Activated effector memory CD4-positive, alpha-beta T cell treated with anti-CD3 and anti-CD28 coated beads, Interleukin-2, amount 50 U/mL, for 16 hours (primary cell): ENCODE data around the gene CTIF.
"Not testable (repeated sequence)": the region's sequence is repeated elsewhere in the genome, so short reads cannot be mapped to it uniquely, and the experiment has no call there.

ENCODE experiments used
- DNase-seq: peaks from one replicate; pipeline ENCODE4 v3.0.0-alpha.2; 2020

The CTIF gene

GRCh38 chr18:48649231-48649630 lies 110.4 kb downstream of the CTIF start:
- DNase-seq = no peak

GRCh38 chr18:48654591-48654990 lies 115.8 kb downstream of the CTIF start:
- not testable (repeated sequence) for DNase-seq

- no peak for DNase-seq
Measured at GRCh38 chr18:48655508-48655907, 116.7 kb downstream of the CTIF start.

- DNase-seq = no peak
Measured at GRCh38 chr18:48656176-48656575, 117.3 kb downstream of the CTIF start.

DNA sequence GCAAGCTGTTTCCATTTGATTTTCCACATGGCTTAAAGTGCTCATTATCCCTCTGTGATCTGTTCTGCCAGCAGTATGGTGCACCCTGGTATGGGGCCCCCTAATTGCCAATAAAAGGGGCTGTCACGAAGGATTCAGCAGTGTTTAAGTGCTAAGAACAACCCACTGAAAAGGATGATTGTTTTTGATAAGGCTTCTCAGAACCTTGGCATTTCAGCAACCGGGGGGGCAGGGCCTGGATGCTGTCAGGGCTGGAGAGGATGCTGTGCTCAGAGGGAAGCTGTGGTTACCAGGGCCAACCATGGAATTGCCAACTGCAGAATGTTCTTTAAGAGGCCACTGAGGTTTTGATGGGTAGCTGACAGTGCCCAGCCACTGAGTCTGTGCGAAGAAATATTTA lies 117.8 kb downstream of the CTIF start:
- no peak for DNase-seq

- DNase-seq = no peak
Measured at GRCh38 chr18:48657447-48658120, 118.8 kb downstream of the CTIF start.

DNA sequence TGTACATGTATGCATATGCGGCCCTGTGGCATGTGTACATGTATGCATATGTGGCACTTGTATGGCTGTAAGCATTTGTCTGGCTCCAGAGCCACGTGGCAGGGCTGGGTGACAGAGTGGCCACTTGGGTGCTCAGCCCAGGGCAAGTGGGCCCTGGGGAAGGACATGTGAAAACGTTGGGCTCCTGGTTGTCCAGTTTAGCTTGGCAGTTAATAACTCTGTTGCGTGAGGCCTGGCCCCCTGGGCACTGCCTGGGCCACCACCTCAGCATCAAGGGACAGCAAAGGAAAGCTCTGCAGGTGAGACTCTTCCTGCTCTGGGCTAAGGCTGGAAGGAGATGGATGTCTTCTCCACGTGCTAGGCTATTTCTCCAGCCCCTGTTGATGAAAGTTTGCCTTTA lies 119.9 kb downstream of the CTIF start:
- no peak for DNase-seq

DNA sequence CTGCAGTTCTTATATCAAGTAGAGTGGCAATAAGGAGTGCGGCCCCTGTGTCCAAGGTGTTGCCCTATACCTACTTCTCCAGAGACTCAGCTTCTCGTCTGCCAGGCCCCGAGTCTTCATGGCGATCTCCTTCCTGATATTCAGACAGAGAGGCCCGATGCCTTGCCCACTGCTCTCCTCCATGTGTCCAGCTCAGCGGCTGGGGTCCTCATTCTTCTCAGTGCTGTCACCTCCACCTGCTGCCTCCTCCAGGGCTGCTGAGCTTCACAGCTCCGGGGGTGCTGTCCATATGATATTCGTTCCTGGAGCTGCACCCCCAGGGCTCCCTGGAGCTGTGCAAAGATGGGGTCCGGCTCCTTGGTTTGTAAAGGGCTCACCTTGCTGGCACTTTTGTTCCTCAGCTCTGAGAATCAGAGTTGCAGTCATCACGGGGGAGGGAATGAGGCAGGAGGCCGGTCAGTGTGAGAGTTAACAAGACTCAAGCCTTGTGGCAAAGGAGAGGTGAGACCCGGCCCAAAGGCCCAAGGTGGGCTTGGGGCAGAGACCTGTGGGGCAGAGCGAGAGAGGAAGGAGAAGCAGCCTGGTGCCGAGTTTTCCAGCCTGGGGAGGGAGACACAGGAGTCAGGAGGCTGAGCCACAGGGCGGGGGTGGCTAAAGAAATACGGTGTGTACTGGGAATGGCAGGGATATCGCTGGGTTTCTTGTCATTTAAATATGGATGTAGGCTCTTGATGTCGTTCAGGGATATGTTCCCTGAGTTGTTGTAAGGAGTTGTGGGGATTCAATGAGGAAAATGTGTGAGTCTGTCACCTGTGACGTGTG lies 120.6 kb downstream of the CTIF start:
- peak; percentile 44 for DNase-seq

DNA sequence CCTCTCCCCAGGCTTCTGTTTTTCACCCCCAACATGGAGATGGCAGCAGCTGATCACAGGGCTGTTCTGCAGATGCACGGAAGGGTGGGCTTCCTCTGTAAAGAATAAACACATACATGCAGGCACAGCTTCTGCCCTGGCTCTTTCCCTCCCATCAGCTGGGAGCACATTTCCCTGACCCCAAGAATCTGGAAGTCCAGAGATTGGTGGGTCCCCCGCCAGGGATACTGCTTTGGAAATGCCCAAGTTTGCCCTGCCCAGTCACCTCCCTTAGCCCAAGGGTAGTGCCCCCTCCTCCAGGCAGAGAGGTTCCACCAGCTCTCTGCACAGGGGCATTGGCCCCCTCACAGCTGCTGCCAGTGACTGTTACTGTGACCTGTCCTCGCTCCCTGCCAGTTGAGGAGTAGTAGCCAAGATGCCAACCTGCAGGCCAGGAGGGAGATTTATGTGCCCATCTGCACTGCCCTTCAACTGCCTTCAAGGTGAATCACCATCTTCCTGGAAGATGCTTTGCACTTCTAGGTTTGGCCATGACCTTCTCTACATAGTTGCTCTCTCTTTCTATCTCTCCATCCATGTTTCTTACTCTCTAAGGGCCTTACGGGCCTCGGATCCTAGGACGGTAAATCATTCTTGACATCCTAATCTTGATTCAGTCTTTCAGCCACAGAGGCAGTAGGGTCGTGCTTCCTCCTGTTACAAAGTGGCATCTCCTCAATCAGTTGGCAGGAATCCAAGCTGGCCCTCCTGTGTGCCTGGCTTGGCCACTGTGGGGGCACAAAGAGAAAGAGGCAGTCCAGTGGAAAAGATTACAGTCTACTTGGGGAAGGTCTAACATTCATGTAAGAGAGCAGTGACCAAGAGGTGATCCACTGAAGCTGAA lies 121.8 kb downstream of the CTIF start:
- no peak for DNase-seq

DNA sequence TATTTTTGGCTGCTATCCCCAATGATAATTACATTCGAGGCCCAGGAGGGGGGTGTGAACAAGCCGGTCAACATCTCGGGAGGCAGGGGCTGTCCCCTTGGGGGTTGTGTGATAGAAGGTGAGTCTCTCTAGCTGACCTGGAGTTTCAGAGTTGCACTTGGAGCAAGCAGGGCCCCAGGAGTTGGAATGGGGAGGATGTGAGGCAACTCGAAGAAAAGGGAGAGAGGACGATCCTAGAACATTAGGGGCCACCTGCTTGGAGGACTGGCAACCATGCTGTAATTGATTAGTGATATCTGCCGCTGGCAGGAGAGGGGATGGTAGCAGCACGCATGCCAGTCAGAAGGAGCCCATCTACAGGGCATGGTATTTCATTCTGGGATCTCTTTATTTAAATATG lies 122.6 kb downstream of the CTIF start:
- DNase-seq = no peak

- peak; percentile 57 for DNase-seq
Measured at GRCh38 chr18:48662011-48662661, 123.3 kb downstream of the CTIF start.

DNA sequence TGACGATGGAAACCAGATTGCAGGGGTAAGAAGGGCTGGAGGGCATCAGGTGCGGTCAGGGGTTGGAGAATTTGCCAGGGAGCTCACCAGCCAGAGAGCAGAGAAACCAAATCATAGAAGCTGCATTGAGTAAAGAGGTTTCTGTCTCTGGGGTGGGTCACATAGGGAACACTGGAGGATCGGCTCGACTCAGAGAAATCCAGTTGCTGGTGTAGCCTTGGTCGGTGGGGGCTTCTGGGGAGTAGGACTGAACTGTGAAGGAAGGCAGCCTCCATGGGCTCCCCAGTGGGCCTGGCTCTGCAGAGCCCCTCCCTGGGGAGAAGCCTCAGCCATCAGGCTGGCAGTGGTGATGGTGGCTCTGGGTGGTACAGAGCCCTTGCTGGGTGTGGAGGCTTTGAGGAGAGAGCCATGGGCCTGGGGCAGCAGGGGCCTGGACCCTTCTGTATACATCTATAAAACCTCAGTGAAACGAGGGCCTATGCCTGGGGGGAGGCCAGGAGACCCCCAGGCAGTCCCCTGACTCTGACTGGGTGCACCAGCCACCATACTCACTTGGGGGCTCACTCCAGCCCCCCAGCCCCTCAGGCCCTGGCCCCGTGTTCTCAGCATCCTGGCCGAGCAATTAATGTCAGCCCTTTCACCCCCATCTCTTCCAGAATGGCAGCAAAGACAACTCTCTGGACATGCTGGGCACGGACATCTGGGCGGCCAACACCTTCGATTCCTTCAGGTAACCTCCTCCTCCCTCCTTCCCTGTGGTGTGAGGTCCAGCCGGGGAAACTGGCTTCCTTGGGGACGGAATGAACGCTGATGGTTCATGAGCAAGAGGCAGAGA lies 124.5 kb downstream of the CTIF start:
- peak; percentile 44 for DNase-seq

- peak; percentile 84 for DNase-seq
Measured at GRCh38 chr18:48663931-48664847, 125.4 kb downstream of the CTIF start.

- DNase-seq = no peak
Measured at GRCh38 chr18:48665654-48666053, 126.8 kb downstream of the CTIF start.

GRCh38 chr18:48666613-48667012 lies 127.8 kb downstream of the CTIF start:
- DNase-seq = no peak

DNA sequence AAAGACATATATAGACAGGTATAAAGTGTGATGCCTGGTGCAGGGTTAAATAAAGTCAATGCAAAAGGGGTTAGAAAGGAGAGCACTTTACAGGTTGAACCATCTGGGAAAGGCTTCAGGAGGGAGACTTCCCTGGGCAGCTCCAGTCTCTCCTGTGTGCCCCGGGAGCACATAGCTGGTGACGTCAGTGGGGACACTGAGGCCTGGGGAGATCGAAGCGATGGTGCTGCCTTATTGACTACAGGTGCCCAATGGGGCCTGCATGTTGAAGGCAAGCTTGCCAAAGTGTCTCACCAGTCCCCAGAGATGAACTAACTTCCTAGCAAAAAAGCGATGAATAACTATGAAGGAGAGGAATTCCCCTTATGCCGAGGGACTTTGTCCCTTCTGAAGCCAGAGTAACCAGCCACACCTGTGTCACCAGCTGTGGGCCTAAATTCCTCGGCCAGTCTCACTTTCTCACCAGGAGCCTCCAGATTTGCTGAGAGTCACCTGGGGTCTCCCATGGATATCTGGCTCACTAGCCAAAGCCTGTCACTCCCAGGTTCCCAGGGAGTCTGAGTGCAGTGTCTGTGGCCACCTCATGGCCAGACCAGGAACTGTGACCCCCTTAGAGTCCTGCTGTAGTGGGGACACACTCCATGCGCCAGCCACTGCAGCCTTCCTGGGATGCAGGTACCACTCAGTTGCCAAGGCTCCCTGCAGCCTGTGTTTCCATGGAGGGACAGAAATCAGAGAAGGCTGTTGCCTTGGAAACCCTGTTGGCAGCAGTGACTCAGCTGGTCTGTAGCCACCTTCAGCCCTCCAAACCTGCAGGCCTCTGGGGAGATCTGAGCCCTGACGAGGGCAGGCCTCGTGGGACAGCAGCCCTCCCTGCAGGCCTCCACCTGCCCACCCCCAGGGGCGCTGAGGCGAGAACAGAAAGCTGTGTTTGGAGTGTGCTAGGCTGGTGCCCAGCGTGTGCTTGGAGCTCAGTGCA lies 128.7 kb downstream of the CTIF start:
- DNase-seq = peak; percentile 54

- DNase-seq = peak; percentile 42
Measured at GRCh38 chr18:48668466-48669179, 129.8 kb downstream of the CTIF start.

DNA sequence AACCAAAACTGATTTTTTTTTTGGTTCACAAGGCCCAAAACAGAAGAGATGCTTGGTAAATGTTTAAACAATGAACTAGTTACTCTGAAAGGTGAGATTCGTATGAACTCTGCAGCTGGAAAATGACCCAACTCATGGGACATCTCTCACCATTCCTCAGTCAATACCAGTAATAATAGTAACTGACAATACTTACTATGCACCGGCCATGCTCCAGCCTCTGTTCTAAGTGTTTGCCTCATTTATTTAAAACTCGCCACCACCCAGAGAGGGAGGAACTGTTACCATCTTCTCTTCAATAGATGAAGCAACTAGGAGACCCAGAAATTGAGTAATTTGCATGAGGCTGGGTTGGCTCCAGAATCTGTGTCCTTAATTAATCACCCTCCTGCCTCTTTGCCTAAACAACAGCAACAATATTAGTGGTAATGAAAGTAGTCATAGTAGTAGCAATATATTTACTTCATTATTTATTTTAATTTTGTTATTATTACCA lies 130.4 kb downstream of the CTIF start:
- no peak for DNase-seq
